CD4-positive, alpha-beta T cell treated with Interleukin-21 for 1 hour (primary cell): Measurements from ENCODE around the gene MTIF3.

Experiments
- DNase-seq: peaks from one replicate; pipeline ENCODE4 v3.0.0-alpha.2; 2020

MTIF3 gene

GRCh38 chr13:27450921-27451471 is 632 bp upstream of the MTIF3 start:
- DNase-seq: peak; percentile 30

DNA sequence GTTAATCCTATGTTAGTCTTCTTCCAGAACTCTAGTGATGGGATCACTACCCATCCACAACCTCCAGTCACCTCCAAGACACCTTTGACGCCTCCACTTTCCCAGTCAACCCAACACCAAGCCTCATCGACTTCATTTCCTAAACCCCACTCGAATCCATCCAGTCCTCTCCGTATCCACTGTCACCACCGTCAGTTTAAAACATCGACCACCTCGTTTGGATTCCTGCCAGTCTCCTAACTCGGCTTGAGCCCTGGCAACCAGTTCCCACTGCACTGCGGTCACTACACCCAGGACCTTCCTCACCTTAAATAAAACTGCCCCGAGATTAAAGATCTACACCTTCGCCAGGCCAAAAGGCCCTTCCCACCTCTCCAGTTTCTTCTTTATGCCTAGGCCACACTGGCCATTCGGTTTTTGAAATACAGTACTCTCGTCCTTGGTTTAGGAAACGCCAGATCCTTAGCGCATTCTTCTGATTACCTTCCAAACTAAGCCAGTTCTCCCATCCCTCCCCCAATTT is 1.2 kb downstream of the MTIF3 start:
- DNase-seq: peak; percentile 13

GRCh38 chr13:27448308-27448707 is 2.1 kb downstream of the MTIF3 start:
- DNase-seq: no peak

GRCh38 chr13:27446986-27447583 is 3.3 kb downstream of the MTIF3 start:
- peak; percentile 68 for DNase-seq

DNA sequence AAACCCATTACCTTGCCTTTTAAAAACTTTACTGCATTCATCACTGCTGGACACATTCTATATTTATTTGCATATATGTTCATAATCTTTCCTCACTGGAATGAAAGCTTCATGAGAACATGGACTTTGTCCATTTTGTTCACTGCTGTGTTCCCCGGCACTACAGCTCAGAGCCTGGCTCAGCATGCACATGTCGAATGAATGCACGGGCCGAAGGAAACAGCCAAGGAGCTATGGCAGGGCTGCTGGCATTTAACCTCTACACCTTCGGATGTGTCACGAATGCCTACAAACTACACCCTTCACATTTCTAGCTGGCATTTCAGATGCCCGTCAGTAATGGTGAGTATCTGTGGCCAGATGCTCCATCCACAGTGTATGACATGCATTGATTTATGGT is 7.6 kb downstream of the MTIF3 start:
- DNase-seq: no peak

DNA sequence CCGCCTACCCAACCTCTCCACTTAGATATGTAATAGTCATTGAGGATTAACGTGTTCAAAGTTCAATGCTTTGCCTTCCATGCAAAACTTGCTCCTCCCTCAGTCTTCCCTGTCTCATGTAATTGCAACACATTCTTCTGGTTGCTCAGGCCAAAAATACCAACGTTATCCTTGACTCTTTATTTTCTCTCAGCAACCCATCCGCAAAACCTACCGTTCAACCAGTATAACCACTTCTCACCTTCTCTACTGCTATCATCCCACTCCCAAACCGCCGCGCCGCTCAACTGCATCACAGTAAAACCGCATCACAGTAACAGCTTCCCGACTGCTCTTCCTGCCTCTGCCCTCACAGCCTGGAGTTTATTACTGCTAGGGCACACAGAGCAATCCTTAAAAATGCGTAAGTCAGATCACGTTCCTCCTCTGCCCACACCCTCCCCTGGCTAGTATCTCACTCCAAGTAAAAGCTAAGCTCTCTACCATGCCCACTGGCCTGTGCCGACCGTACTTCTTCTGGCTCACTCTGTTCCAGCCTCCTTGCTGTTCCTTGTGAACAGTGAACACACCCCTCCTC is 8.2 kb downstream of the MTIF3 start:
- peak; percentile 33 for DNase-seq

- no peak for DNase-seq
Observed at GRCh38 chr13:27440408-27440807, 10.0 kb downstream of the MTIF3 start.

GRCh38 chr13:27437126-27437525 is 13.2 kb downstream of the MTIF3 start:
- DNase-seq: no peak

DNA sequence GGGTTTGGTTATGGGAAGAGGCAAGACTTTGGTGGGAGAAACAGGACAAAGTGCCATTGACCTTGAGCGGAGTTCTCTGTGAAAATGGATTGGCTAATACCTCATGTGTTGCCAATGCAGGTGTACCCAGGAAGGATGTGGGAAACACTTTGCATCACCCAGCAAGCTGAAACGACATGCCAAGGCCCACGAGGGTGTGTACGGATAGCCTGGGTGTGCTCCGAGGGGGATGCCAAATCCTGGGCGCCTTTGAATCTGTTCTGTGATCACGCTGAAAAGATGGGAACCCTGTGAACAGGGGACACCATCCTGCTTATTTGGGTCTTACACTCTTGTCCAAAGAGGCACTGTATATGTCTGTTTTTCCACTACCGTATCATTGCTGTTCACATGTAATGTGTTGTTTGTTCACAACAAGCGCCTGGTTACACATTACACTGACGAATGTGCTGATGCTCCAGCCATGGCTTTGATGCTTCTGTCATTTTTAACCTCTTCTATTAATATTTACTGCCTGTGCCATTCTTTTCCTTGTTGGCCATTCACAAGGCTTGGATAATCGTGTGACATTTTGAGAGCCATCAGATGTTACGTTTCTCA is 17.7 kb downstream of the MTIF3 start:
- DNase-seq: peak; percentile 41

DNA sequence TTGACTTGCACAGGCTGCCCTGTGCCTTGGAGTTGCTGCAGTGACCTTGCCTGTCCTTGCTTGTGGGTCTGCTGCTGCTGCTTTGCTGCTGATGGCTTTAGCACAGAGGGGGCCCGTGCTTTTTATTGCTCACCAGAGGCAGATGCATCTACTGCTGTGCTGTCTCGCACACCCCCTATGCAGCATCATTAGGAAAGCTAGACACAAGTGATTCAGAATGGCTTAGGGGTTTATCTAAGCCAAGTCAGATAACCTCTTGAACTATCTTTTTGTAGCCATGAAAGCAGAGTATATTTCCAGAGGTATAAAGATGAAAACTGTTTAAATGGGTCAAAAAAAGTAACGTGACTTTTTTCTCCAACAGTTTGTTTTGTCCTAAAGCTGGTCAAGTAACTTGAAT is 18.2 kb downstream of the MTIF3 start:
- no peak for DNase-seq

DNA sequence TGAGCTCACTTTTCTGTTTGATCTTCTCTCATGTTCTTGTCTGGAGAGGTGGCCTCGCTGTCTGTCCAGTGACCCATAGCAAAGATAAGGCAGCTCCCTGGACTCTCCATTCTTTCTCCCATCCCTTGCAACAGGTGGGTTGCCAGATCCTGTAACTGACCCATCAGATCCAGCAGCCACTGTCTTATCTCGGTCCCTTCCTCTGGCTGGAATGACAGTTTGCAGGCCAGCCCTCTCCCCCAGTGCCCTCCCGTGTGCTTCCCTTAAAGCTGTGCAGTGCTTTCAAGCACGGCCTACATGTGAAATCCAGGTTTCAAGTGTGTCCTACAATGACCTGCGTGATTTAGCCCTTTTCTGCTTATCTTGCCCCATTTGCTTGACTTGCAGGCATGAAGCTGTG is 22.2 kb downstream of the MTIF3 start:
- no peak for DNase-seq

DNA sequence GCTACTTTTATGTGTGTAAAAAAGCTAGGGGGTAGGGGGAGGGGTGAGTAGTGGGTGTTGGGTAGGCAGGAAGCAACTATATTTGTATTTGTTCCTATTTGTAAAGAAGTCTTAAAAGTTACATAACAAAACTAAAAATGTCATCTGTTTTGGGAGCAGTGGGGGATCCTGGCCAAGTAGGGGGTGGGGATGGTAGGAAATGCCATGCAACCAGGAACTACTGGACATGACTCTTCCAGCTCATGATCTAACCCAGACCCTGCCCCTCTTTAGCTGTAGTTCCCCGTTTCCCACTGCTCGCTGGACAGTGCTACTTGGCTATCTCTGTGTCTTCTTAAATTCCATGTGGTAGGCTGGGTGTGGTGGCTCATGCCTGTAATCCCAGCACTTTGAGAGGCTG is 22.7 kb downstream of the MTIF3 start:
- no peak for DNase-seq

DNA sequence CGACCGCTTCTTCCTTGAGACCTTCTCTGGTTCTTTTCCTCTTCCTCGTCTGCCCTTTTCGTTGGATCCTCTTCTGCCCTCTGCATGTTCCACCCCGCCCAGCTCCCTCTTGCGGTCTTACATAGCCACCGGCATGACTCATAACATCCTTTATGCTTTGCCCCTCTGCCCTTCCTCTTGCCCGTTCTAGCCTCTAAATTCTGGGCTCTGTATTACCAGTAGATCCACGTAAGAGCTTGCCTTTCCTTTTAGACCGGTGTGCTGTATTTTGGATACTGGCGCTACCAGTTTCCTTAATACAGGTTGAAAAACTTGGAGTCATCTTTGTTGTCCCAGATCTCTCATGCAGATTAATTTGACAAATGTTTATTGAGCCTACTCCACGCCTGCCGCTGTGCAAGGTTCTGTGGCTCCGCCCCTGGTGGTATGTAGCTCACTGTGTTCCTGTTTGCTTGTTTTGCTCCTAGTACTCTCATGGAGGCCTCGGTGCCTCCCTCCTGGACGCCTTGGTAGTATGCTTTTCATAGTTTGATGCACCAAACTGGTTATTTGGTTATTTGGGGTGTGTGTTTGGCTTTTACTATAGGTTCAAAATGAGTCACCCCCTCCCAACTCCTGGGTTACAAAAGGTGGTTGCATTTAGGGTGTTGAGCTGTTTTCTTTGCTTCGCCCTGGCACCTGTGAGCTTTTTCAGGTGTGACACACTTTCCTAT is 24.3 kb downstream of the MTIF3 start:
- peak; percentile 82 for DNase-seq

DNA sequence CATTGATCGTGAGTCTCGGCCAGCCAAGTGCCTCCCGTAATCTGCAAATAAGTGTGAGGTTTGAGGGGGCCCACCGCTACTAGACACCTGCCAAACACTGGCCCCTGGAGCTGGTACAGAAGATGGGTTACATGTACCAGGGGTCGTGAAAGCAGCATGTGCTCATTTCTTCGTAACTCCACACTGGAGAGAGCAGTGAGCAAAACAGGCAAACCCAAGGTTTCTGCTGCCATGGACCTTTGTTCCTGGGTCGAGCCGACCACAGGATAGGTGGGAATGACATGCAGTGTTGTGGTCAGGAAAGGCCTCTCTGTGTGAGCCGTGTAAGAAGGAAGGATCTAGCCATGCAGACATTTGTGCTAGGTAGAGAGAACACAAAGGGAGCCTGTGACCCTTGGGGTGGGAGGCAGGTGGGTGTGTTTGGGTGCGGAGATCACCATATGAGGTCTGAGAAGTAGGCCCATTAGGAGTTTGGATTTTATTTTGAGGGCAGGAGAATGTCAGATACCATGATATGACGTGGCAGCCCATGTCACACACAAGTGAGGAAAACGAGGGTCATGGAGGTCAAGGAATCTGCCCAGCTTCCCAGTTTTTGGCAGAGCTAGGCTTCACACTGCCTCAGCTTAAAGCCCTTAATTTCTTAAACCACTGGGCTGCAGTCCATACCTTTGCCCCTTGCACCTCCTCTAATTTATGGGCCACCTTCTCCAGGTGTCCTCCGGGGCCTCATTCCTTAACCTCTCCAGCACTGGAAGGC is 25.0 kb downstream of the MTIF3 start:
- DNase-seq: peak; percentile 27

- DNase-seq: peak; percentile 90
Observed at GRCh38 chr13:27424246-27425157, 25.9 kb downstream of the MTIF3 start, which contains the start of gene GTF3A. TSS of gene GTF3A (plus strand) at chr13:27424619.

DNA sequence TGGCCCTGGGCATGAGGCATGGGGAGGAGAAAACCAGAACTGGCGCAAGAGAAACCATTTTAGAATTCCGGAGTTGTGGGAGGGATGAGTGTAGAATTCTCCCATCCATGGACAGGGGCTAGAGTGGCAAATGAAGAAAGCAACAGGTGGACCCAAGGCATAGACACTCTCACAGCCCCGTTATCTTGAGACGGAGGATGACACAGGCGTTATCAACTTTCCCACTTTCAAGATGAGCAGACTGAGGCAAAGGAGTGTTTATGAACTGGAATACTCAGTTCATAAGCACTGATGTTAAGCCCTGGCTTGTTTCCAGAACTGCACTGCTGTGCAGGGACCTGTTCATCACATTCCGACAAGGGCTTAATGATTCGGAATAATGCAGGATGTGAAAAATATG is 27.0 kb downstream of the MTIF3 start:
- no peak for DNase-seq

DNA sequence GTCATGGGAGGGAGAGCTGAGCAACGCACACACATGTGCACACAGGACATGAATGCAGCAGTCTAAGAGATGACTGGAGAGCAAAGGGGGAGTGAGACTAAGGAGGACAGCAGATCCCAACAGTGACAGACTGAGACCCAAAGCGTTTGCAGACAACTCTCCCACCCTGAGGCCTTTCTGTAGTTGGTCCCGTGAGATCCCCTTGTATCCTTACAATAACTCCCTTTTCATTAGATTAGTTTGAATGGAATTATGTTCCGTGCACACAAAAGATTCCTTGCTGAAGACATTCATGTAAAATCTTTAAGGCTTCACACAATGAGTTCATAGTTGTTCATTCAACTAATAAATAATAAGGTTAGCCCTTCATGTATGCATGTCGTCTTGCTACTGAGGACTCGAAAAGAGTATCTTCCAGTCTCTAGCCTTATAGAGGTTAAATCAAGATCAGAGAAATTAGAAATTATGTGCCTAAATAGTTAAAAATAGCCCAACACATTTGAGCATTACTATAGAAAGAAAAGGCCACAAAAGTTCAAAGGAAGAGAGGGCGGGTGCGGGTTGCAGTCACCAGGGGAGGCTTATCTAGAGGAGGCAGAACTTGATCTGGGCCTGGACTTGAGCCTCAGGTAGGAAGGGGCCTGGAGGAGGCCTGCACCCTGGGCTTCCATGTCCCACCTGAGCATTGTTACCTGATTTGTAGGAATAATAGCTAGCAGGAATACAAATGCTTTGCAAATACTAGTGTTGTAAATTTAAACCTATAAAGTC is 29.1 kb downstream of the MTIF3 start:
- DNase-seq: no peak

DNA sequence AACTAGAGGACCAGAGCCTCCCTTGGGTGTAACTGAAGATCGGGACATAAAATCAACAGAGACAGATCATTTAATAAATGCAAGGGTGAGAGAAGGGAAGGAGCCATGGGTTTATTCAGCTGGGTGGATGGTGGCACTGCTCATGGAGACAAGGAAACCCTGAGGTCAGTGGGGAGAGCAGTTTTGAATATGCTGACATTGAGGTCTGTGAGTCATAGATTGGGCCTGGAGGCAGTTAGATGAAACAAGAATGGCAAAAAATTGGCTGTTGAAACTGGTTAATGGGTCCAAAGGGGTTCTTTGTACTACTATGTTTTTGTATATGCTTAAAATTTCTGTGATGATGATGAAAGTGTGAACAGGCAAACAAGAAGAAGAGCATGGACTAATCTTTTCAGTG is 31.0 kb downstream of the MTIF3 start:
- DNase-seq: no peak

GRCh38 chr13:27415116-27415515 is 35.2 kb downstream of the MTIF3 start:
- no peak for DNase-seq

DNA sequence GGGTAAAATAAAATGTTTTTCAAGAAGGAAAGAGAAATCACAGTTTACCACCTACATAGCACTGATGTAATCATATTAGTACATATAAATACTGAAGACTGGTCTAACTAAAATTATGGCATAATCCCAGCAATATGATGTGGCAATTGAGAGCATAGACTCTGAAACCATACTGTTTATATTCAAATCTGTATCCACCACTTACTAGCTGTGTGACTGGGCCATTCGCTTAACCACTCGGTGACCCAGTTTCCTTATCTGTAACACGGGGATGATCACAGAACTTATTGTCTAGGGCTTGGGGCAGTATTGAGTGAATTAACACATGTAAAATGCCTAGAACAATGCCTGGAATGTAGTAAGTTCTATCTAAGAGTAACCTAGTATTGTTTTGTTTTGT is 39.0 kb downstream of the MTIF3 start:
- no peak for DNase-seq

DNA sequence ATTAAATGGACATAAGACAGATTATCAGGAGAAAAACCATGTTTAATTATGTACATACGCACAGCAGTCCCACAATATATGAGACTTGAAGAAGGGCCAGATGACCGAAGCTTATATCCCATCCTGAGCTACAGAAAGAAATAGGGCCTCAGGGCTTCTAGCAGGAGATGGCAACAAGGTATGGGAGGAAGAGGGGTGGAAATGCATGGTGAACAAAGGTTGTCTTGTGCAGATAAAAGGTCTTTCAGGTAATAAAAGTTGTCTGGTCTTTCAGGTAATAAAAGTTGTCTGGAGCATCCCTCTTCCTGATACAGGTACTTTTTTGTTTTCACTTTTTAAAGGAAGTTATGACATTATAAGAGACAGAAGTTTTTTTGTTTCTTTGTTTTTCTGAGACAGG is 41.4 kb downstream of the MTIF3 start:
- DNase-seq: no peak
